HepG2 (cell line): ENCODE measurements around the gene SAPCD2. TPM values are rescaled to one million over a fixed set of nuclear protein-coding genes. Genes with fewer than 3 reads are reported as not detected.
A peak's percentile ranks its signal among the peaks of the same experiment; 100 is the strongest.

Experiments used
- CBFB ChIP-seq: sonication (generic); formaldehyde crosslinking; IDR thresholded peaks from 2 replicates; pipeline ENCODE4 v1.4.0; 2020; ENCODE audit warnings: missing genetic modification reagents
- DBP ChIP-seq: sonication (generic); formaldehyde crosslinking; IDR thresholded peaks from 2 replicates; pipeline ENCODE4 v1.4.0; 2020; ENCODE audit warnings: missing genetic modification reagents; ENCODE audit errors: not compliant biosample characterization
- DRAP1 ChIP-seq: IDR thresholded peaks from 2 replicates; pipeline ENCODE4 v1.6.1; 2016; ENCODE audit warnings: missing genetic modification reagents, missing compliant biosample characterization
- HDAC1 ChIP-seq: sonication (generic); formaldehyde crosslinking; IDR thresholded peaks from 2 replicates; pipeline ENCODE4 v1.5.1; 2020; ENCODE audit warnings: mild to moderate bottlenecking, missing genetic modification reagents
- HMGXB4 ChIP-seq, 2 experiments: sonication (generic) in 1 of 2; formaldehyde crosslinking in 1 of 2; IDR thresholded peaks; 2 replicates each; pipeline versions ENCODE4 v1.4.0 to v1.6.1; 2018 to 2020; ENCODE audit warnings: missing genetic modification reagents in 2 of 2, borderline replicate concordance in 1 of 2, low read depth in 1 of 2, mild to moderate bottlenecking in 1 of 2, missing biosample characterization in 1 of 2
- IKZF5 ChIP-seq: IDR thresholded peaks from 2 replicates; pipeline ENCODE4 v1.6.1; 2018; ENCODE audit warnings: missing genetic modification reagents, mild to moderate bottlenecking, missing compliant biosample characterization
- NRL ChIP-seq: sonication (generic); formaldehyde crosslinking; IDR thresholded peaks from 2 replicates; pipeline ENCODE4 v1.5.0; 2020; ENCODE audit warnings: missing genetic modification reagents, mild to moderate bottlenecking, moderate library complexity, borderline replicate concordance
- RNF2 ChIP-seq: fragments of 450-650 bp; conservative IDR thresholded peaks from 2 replicates; pipeline ENCODE4 v1.6.1; 2016; ENCODE audit warnings: low read depth
- SP4 ChIP-seq: sonication (generic); formaldehyde crosslinking; IDR thresholded peaks from 2 replicates; pipeline ENCODE4 v1.8.1; 2023; ENCODE audit warnings: mild to moderate bottlenecking, missing genetic modification reagents
- THAP9 ChIP-seq: sonication (generic); formaldehyde crosslinking; IDR thresholded peaks from 2 replicates; pipeline ENCODE4; 2020; ENCODE audit warnings: missing genetic modification reagents, mild to moderate bottlenecking, borderline replicate concordance
- TRAFD1 ChIP-seq: sonication (generic); formaldehyde crosslinking; IDR thresholded peaks from 2 replicates; pipeline ENCODE4 v1.5.1; 2020; ENCODE audit warnings: missing genetic modification reagents, mild to moderate bottlenecking, borderline replicate concordance
- ZNF251 ChIP-seq: sonication (generic); formaldehyde crosslinking; IDR thresholded peaks from 2 replicates; pipeline ENCODE4 v1.9.0; 2021; ENCODE audit warnings: mild to moderate bottlenecking, missing genetic modification reagents
- ZNF687 ChIP-seq: sonication (generic); formaldehyde crosslinking; IDR thresholded peaks from 2 replicates; pipeline ENCODE4 v1.5.1; 2020; ENCODE audit warnings: mild to moderate bottlenecking, missing genetic modification reagents, moderate library complexity
- polyA plus RNA-seq, 8 experiments: library from polyadenylated mRNA; depleted of rRNA in 3 of 8; stranded (reverse) in 7 of 8; unstranded in 1 of 8; fragments of >200 nt; fragmentation: Illumina TruSeq in 4 of 8; extraction: Trizol in 4 of 8; gene quantifications; 2 replicates each; pipeline versions ENCODE4 v1.2.1 to v1.2.3, GENCODE V29; 2011 to 2016; ENCODE audit warnings: low read depth in 4 of 8, missing spikeins in 1 of 8, mixed read lengths in 1 of 8; ENCODE audit not compliant: insufficient read depth in 1 of 8
- total RNA-seq, 5 experiments: library from RNA; depleted of rRNA; stranded (reverse); fragments of >200 nt; fragmentation: Illumina TruSeq; extraction: Trizol; gene quantifications; 2 replicates each; pipeline ENCODE4 v1.2.3, GENCODE V29; 2016; ENCODE audit warnings: low read depth in 1 of 5

The SAPCD2 gene
- total and polyA plus RNA-seq, 2 of the 13 experiments (the other 11 are each of a cell fraction or from before 2014, with no cell fraction given), result 21.9 to 42.8 TPM

- TF ChIP-seq SP4 (CRISPR knock-in tag) (peak; percentile 99), DRAP1 (peak; percentile 78; the same call in 1 of the 2 replicates), TRAFD1 (CRISPR knock-in tag) (0 out of 2 replicates have a peak, but pooled peaks have one; percentile 27), IKZF5 (no peak), RNF2 (no peak), HDAC1 (no peak), HMGXB4 (CRISPR knock-in tag; IDR thresholded peaks at IDR 0.05; ENCODE audit: borderline replicate concordance in 1 of 2, low read depth in 1 of 2) (no peak), ZNF687 (CRISPR knock-in tag) (peak; percentile 62), ZNF251 (CRISPR knock-in tag) (no peak), THAP9 (CRISPR knock-in tag) (no peak), DBP (CRISPR knock-in tag) (no peak), CBFB (no peak), NRL (CRISPR knock-in tag) (peak; percentile 41; the same call in 1 of the 2 replicates)
Measured at GRCh38 chr9:137021979-137022661, 48.2 kb downstream of the SAPCD2 start (continued).
